ENCODE results near the gene PROCA1. TPM values are rescaled to one million over a fixed set of nuclear protein-coding genes. Genes with fewer than 3 reads are reported as not detected.
"Not testable (repeated sequence)": the region's sequence is repeated elsewhere in the genome, so short reads cannot be mapped to it uniquely, and the experiment has no call there.

Gene PROCA1
- total RNA-seq, 4 donors from 2014 or later, result 1.0 to 3.7 (median 3.3) TPM; not detected in 1

- intact Hi-C loops (cut with DNase I; ENCODE audit: low total_unique reads), result no loop called here
- TF ChIP-seq POLR2A (IDR thresholded peaks at IDR 0.05), result no peak
- TF ChIP-seq, protein P1, sequence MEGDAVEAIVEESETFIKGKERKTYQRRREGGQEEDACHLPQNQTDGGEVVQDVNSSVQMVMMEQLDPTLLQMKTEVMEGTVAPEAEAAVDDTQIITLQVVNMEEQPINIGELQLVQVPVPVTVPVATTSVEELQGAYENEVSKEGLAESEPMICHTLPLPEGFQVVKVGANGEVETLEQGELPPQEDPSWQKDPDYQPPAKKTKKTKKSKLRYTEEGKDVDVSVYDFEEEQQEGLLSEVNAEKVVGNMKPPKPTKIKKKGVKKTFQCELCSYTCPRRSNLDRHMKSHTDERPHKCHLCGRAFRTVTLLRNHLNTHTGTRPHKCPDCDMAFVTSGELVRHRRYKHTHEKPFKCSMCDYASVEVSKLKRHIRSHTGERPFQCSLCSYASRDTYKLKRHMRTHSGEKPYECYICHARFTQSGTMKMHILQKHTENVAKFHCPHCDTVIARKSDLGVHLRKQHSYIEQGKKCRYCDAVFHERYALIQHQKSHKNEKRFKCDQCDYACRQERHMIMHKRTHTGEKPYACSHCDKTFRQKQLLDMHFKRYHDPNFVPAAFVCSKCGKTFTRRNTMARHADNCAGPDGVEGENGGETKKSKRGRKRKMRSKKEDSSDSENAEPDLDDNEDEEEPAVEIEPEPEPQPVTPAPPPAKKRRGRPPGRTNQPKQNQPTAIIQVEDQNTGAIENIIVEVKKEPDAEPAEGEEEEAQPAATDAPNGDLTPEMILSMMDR (IDR thresholded peaks at IDR 0.05), result no peak
- H3K4me3 ChIP-seq (ENCODE audit: low read depth, poor library complexity, severe bottlenecking), result peak overlapping the region; percentile 68
- no peak for DNase-seq (ENCODE audit: low spot score in 2 of 2)
- WGBS, 2 donors, result 0% methylated on average over 10 of the region's 10 CpGs
Measured at GRCh38 chr17:28662527-28662829, 49.2 kb downstream of the PROCA1 start.

GRCh38 chr17:28661635-28662526 lies 49.8 kb downstream of the PROCA1 start, which contains the start of the genes SDF2 and SUPT6H:
Gene SDF2, minus strand, starts transcription at chr17:28661906. Its CDS starts 30 bp downstream, at chr17:28661876.
Gene SUPT6H, plus strand, starts transcription at chr17:28662205. Its CDS starts 11,197 bp downstream, at chr17:28673402.
- TF ChIP-seq, protein P1 (IDR thresholded peaks at IDR 0.05), result no peak
- TF ChIP-seq POLR2A (IDR thresholded peaks at IDR 0.05), result peak in 1 of 2 donors; percentile 88
- WGBS, 2 donors, result 0 to 1% methylated on average over 66 of the region's 66 CpGs
- intact Hi-C loops (cut with DNase I; ENCODE audit: low total_unique reads), result no loop called here
- peak; percentile 90 to 98 for DNase-seq (ENCODE audit: low spot score in 2 of 2)
- H3K4me3 ChIP-seq (ENCODE audit: low read depth, poor library complexity, severe bottlenecking), result peak within 1 kb of the TSS; percentile 68

GRCh38 chr17:28659497-28659881 lies 52.2 kb downstream of the PROCA1 start:
- intact Hi-C loops (cut with DNase I; ENCODE audit: low total_unique reads); H3K4me3 ChIP-seq (ENCODE audit: low read depth, poor library complexity, severe bottlenecking); DNase-seq (ENCODE audit: low spot score in 2 of 2): not testable (repeated sequence)
- 95 to 97% methylated on average over 5 to 23 of the region's 23 CpGs for WGBS, 2 donors

- 95 to 97% methylated on average over 37 of the region's 46 CpGs for WGBS, 2 donors
- peak in 1 of 2 donors; percentile 78 for DNase-seq (ENCODE audit: low spot score in 2 of 2)
Measured at GRCh38 chr17:28658766-28659496, 52.8 kb downstream of the PROCA1 start.

DNA sequence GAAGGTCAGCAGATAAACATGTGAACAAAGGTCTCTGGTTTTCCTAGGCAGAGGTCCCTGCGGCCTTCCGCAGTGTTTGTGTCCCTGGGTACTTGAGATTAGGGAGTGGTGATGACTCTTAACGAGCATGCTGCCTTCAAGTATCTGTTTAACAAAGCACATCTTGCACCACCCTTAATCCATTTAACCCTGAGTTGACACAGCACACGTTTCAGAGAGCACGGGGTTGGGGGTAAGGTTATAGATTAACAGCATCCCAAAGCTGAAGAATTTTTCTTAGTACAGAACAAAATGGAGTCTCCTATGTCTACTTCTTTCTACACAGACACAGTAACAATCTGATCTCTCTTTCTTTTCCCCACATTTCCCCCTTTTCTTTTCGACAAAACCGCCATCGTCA lies 53.3 kb downstream of the PROCA1 start:
- WGBS, 2 donors, result 91 to 93% methylated on average over 8 of the region's 8 CpGs
- H3K4me3 ChIP-seq (ENCODE audit: low read depth, poor library complexity, severe bottlenecking); DNase-seq (ENCODE audit: low spot score in 2 of 2); intact Hi-C loops (cut with DNase I; ENCODE audit: low total_unique reads): not testable (repeated sequence)

More at GRCh38 chr17:28658766-28659496, 52.8 kb downstream of the PROCA1 start:
- intact Hi-C loops (cut with DNase I; ENCODE audit: low total_unique reads); H3K4me3 ChIP-seq (ENCODE audit: low read depth, poor library complexity, severe bottlenecking): not testable (repeated sequence)

GRCh38 chr17:28657756-28658155 lies 53.9 kb downstream of the PROCA1 start:
- no peak overlapping the region for H3K4me3 ChIP-seq (ENCODE audit: low read depth, poor library complexity, severe bottlenecking)
- TF ChIP-seq, protein P1 (IDR thresholded peaks at IDR 0.05), result no peak
- TF ChIP-seq POLR2A (IDR thresholded peaks at IDR 0.05), result no peak
- DNase-seq (ENCODE audit: low spot score in 2 of 2), result peak in 1 of 2 donors; percentile 29
- 79 to 84% methylated on average over 5 of the region's 5 CpGs for WGBS, 2 donors
- intact Hi-C loops (cut with DNase I; ENCODE audit: low total_unique reads), result no loop called here

- H3K4me3 ChIP-seq (ENCODE audit: low read depth, poor library complexity, severe bottlenecking), result no peak overlapping the region
- DNase-seq (ENCODE audit: low spot score in 2 of 2), result peak in 1 of 2 donors; percentile 42
- 94 to 95% methylated on average over 5 of the region's 5 CpGs for whole genome bisulfite sequencing, 2 donors
- no peak for TF ChIP-seq POLR2A (IDR thresholded peaks at IDR 0.05)
- TF ChIP-seq, protein P1 (IDR thresholded peaks at IDR 0.05), result no peak
- intact Hi-C loops (cut with DNase I; ENCODE audit: low total_unique reads), result no loop called here
Measured at GRCh38 chr17:28655160-28655559, 56.5 kb downstream of the PROCA1 start.

All from lower leg skin (tissue), 4 donors.